ENCODE measurements around the gene SLC10A7. TPM values are rescaled to one million over a fixed set of nuclear protein-coding genes. Genes with fewer than 3 reads are reported as not detected.

Gene SLC10A7
- total RNA-seq, 1 donor from 2014 or later = 22.9 TPM

DNA sequence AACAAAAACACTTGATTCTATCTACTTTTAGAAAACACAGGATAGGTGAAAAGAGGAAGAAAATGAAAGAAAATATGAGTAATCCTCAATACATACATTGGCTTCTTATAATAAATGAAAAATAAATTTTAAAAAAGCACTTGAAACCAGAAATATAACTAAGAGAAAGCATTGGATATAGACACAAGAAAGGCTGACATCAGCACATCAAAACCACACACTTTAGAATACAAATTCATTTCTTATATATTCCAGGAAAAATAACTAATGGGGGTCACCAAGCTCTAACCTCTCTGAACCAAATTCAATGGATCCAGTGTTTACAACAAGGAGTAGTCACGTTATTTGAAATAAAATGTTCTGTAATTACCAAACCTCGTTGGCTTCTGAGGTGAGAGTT is 173.9 kb downstream of the SLC10A7 start:
- no peak for DNase-seq
- Mint-ChIP-seq H3K9me3 (no peaks in the 10 kb centered on the region), H3K27me3 (no peaks in the 10 kb centered on the region), H3K27ac (no peak overlapping the region), H3K4me1 (peaks cover 6% of the 10 kb centered on the region), H3K4me3 (no peak overlapping the region), H3K36me3 (ENCODE audit: low read depth) (no peaks in the 10 kb centered on the region)
- intact Hi-C loops (cut with micrococcal nuclease) = loop anchor here (5.0 kb wide), 1 partner anchor 104 kb away; no protein-coding TSS in a partner anchor

DNA sequence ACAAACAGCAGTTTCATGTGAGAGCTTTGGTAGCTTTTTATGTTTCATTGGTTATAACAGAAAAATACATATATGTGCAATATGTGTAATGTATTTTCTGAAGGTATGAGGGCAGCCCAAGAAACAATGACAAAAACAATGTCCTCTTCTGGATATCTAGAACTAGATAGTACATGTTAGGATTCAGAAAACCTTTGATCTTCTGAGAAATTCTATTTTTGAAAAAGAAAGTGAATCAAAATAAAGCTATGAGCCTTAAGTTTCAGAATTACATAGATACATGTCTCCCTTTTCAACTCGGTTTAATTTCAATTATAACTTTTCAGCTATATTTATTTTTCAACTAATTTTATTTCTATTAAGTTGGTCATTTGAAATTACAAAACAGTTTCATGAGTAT is 175.5 kb downstream of the SLC10A7 start:
- intact Hi-C loops (cut with micrococcal nuclease) = loop anchor here (5.0 kb wide), 1 partner anchor 106 kb away; no protein-coding TSS in a partner anchor
- peaks cover 6% of the 10 kb centered on the region for H3K4me1 Mint-ChIP-seq

DNA sequence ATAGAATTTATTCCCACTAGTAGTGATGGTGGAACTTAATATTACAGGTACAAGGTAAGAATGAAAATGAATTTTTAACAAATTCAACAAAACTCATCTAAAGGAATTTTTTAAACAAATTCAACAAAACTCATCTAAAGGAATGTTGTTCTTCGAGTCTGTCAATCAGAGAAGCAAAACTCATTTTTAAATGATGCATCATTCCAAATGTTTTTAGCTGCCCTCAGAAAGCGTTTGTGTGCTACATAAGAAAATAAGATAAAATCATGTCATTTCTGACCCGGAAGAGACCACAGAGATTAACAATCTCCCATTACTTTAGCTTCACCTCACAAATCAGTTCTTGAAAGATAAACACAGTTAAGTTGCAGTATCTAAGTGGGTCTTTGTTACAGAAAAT is 178.0 kb downstream of the SLC10A7 start:
- peaks cover 6% of the 10 kb centered on the region for H3K4me1 Mint-ChIP-seq
- no peaks in the 10 kb centered on the region for H3K9me3 Mint-ChIP-seq
- no peaks in the 10 kb centered on the region for H3K36me3 Mint-ChIP-seq (ENCODE audit: low read depth)
- no peak for DNase-seq
- intact Hi-C loops (cut with micrococcal nuclease) = loop anchor here (2.0 to 5.0 kb wide), 2 partner anchors 179 to 293 kb away; partner anchors contain the start of gene SLC10A7
- H3K27me3 Mint-ChIP-seq = no peaks in the 10 kb centered on the region
- H3K27ac Mint-ChIP-seq = no peak overlapping the region
- no peak overlapping the region for H3K4me3 Mint-ChIP-seq

More for the DNA sequence above, 175.5 kb downstream of the SLC10A7 start:
- Mint-ChIP-seq H3K9me3 (no peaks in the 10 kb centered on the region), H3K27ac (no peak overlapping the region), H3K36me3 (ENCODE audit: low read depth) (no peaks in the 10 kb centered on the region), H3K27me3 (no peaks in the 10 kb centered on the region), H3K4me3 (no peak overlapping the region)
- DNase-seq = no peak

GRCh38 chr4:146343199-146343598 is 178.5 kb downstream of the SLC10A7 start:
- Mint-ChIP-seq H3K27ac (no peak overlapping the region), H3K9me3 (no peaks in the 10 kb centered on the region), H3K27me3 (no peaks in the 10 kb centered on the region), H3K4me1 (peaks cover 6% of the 10 kb centered on the region), H3K4me3 (no peak overlapping the region), H3K36me3 (ENCODE audit: low read depth) (no peaks in the 10 kb centered on the region)
- no peak for DNase-seq
- intact Hi-C loops (cut with micrococcal nuclease) = loop anchor here (2.0 to 5.0 kb wide), 2 partner anchors 179 to 294 kb away; partner anchors contain the start of gene SLC10A7

- H3K27ac Mint-ChIP-seq = no peak overlapping the region
- no peaks in the 10 kb centered on the region for H3K36me3 Mint-ChIP-seq (ENCODE audit: low read depth)
- peaks cover 6% of the 10 kb centered on the region for H3K4me1 Mint-ChIP-seq
- H3K4me3 Mint-ChIP-seq = no peak overlapping the region
- peak; percentile 72 for DNase-seq
- no peaks in the 10 kb centered on the region for H3K9me3 Mint-ChIP-seq
- H3K27me3 Mint-ChIP-seq = no peaks in the 10 kb centered on the region
- intact Hi-C loops (cut with micrococcal nuclease) = loop anchor here (2.0 to 5.0 kb wide), 2 partner anchors 180 to 294 kb away; partner anchors contain the start of gene SLC10A7
These were observed 179.0 kb downstream of the SLC10A7 start for GRCh38 chr4:146342600-146343192.

GRCh38 chr4:146340798-146341197 is 180.9 kb downstream of the SLC10A7 start:
- intact Hi-C loops (cut with micrococcal nuclease) = loop anchor here (1.0 to 5.0 kb wide), 3 partner anchors 182 to 756 kb away; partner anchors contain the start of gene SLC10A7
- Mint-ChIP-seq H3K4me3 (no peak overlapping the region), H3K9me3 (no peaks in the 10 kb centered on the region), H3K27ac (no peak overlapping the region), H3K27me3 (no peaks in the 10 kb centered on the region), H3K4me1 (peaks cover 2% of the 10 kb centered on the region), H3K36me3 (ENCODE audit: low read depth) (no peaks in the 10 kb centered on the region)
- no peak for DNase-seq

DNA sequence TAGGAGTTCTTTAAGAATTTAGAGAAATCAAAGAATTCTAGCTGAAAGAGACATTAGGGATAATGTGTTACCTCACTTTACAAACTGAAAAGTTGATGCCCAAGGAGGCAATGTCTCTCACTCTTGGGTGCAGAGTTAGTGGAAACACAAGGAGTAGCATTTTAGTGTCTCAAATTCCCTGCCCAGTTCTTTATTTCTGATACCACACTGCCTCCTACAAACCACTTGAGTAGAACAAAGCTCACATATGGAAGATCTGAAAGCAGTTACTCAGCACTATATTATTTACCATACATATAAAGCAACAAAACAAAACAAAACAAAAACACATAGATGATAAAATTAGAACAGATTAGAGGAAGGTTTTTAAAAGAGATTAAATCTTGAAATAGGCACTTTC is 183.2 kb downstream of the SLC10A7 start:
- no peaks in the 10 kb centered on the region for H3K27me3 Mint-ChIP-seq
- H3K36me3 Mint-ChIP-seq (ENCODE audit: low read depth) = no peaks in the 10 kb centered on the region
- intact Hi-C loops (cut with micrococcal nuclease) = no loop called here

DNA sequence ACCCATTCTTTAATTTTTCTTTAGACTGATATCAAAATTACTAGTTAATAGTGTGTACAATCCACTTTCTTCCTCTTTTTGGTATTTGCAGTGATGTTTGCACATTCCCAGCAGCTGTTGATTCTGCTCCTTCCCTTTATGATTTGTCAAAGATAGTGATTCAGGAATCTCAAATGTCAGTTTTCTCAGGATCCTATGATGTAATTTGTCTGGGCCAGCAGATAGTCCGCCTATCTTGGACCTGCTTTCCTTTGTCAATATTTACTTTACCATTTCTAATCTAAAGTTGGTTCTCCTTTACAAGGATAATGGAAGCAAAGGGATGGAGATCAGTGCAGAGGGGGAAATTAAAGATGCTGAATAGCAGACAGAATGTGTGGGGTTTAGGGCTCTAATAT is 185.3 kb downstream of the SLC10A7 start:
- no peak for DNase-seq
- Mint-ChIP-seq H3K36me3 (ENCODE audit: low read depth) (no peaks in the 10 kb centered on the region), H3K4me1 (no peaks in the 10 kb centered on the region), H3K27ac (no peak overlapping the region), H3K27me3 (no peaks in the 10 kb centered on the region), H3K9me3 (no peaks in the 10 kb centered on the region), H3K4me3 (no peak overlapping the region)
- intact Hi-C loops (cut with micrococcal nuclease) = no loop called here

More for the DNA sequence above, 183.2 kb downstream of the SLC10A7 start:
- H3K4me3 Mint-ChIP-seq = no peak overlapping the region
- no peak overlapping the region for H3K27ac Mint-ChIP-seq
- H3K9me3 Mint-ChIP-seq = no peaks in the 10 kb centered on the region
- H3K4me1 Mint-ChIP-seq = peaks cover 2% of the 10 kb centered on the region
- no peak for DNase-seq

GRCh38 chr4:146335763-146336409 is 185.9 kb downstream of the SLC10A7 start:
- no peaks in the 10 kb centered on the region for H3K36me3 Mint-ChIP-seq (ENCODE audit: low read depth)
- H3K9me3 Mint-ChIP-seq = no peaks in the 10 kb centered on the region
- no peak overlapping the region for H3K27ac Mint-ChIP-seq
- intact Hi-C loops (cut with micrococcal nuclease) = no loop called here
- no peak overlapping the region for H3K4me3 Mint-ChIP-seq
- no peaks in the 10 kb centered on the region for H3K4me1 Mint-ChIP-seq
- no peak for DNase-seq
- H3K27me3 Mint-ChIP-seq = no peaks in the 10 kb centered on the region

- Mint-ChIP-seq H3K4me1 (no peaks in the 10 kb centered on the region), H3K27me3 (no peaks in the 10 kb centered on the region), H3K27ac (no peak overlapping the region), H3K36me3 (ENCODE audit: low read depth) (no peaks in the 10 kb centered on the region), H3K4me3 (no peak overlapping the region), H3K9me3 (no peaks in the 10 kb centered on the region)
- DNase-seq = no peak
- intact Hi-C loops (cut with micrococcal nuclease) = no loop called here
These were observed 186.8 kb downstream of the SLC10A7 start for GRCh38 chr4:146334862-146335449.

GRCh38 chr4:146333895-146334262 is 187.9 kb downstream of the SLC10A7 start:
- intact Hi-C loops (cut with micrococcal nuclease) = loop anchor here (1.0 kb wide), 1 partner anchor 91 kb away; no protein-coding TSS in a partner anchor
- no peak overlapping the region for H3K4me3 Mint-ChIP-seq
- DNase-seq = no peak
- no peaks in the 10 kb centered on the region for H3K27me3 Mint-ChIP-seq
- H3K36me3 Mint-ChIP-seq (ENCODE audit: low read depth) = no peaks in the 10 kb centered on the region
- H3K27ac Mint-ChIP-seq = no peak overlapping the region
- no peaks in the 10 kb centered on the region for H3K9me3 Mint-ChIP-seq
- no peaks in the 10 kb centered on the region for H3K4me1 Mint-ChIP-seq

DNA sequence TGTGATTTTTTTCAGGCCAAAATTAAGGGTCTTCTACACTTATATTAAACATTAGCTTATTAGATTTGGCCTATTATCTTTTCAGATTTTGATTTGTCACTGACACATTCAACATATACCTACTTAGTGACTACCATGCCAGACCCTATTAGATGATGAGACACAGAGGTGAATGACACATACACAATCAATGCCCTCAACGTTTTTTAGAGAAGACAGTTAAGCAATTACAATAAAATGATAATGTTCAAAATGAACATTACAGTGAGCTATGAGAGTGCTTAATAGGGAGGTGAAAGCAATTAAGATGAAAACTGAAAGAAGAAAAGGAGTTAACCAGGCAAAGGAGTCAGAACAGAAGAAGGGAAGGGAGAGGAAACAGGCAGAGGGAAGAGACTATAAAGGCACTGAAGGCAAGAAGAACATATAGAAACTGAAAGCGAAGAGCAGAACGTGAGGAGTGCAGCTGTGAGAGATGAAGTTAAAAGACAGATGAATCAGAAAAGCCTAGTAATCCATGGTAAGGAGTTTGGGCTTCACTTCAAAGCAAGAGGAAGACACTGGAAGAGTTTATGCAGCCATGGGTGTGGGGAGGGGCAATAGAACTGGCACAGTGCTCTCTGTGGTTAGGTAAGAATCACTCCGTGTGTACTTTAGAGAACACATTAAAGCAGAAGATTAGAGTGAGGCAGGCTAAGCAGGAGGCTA is 188.4 kb downstream of the SLC10A7 start:
- H3K9me3 Mint-ChIP-seq = no peaks in the 10 kb centered on the region
- no peaks in the 10 kb centered on the region for H3K27me3 Mint-ChIP-seq
- H3K4me3 Mint-ChIP-seq = no peak overlapping the region
- H3K36me3 Mint-ChIP-seq (ENCODE audit: low read depth) = no peaks in the 10 kb centered on the region
- peak; percentile 70 for DNase-seq
- no peak overlapping the region for H3K27ac Mint-ChIP-seq
- intact Hi-C loops (cut with micrococcal nuclease) = loop anchor here (1.0 kb wide), 1 partner anchor 90 kb away; no protein-coding TSS in a partner anchor
- no peaks in the 10 kb centered on the region for H3K4me1 Mint-ChIP-seq

- H3K36me3 Mint-ChIP-seq (ENCODE audit: low read depth) = peaks cover under 1% of the 10 kb centered on the region
- intact Hi-C loops (cut with micrococcal nuclease) = no loop called here
- H3K27me3 Mint-ChIP-seq = no peaks in the 10 kb centered on the region
- H3K9me3 Mint-ChIP-seq = no peaks in the 10 kb centered on the region
- DNase-seq = no peak
- no peak overlapping the region for H3K4me3 Mint-ChIP-seq
- no peaks in the 10 kb centered on the region for H3K4me1 Mint-ChIP-seq
- no peak overlapping the region for H3K27ac Mint-ChIP-seq
These were observed 191.3 kb downstream of the SLC10A7 start for GRCh38 chr4:146330392-146330791.
